DOHH2 (cell line): ENCODE data around the gene TBL1X.

ENCODE experiments used
- H3F3A ChIP-seq: fragments of 200-600 bp; sonication (generic), shearing (Covaris generic); 2 replicates; pipeline ENCODE4 v1.6.0; 2016; ENCODE audit warnings: antibody characterized with exemption, mild to moderate bottlenecking; ENCODE audit not compliant: control insufficient read depth, insufficient read depth
- H3K27ac ChIP-seq: fragments of 200-600 bp; sonication (generic); 2 replicates; pipeline ENCODE4 v1.5.1; 2014; ENCODE audit warnings: low read depth, mild to moderate bottlenecking, low read length, moderate library complexity
- H3K27me3 ChIP-seq: fragments of 200-600 bp; sonication (generic); 2 replicates; pipeline ENCODE4 v1.6.1; 2014; ENCODE audit warnings: mild to moderate bottlenecking, low read length, mixed read lengths; ENCODE audit not compliant: control insufficient read depth
- H3K36me3 ChIP-seq: fragments of 200-600 bp; sonication (generic); 2 replicates; pipeline ENCODE4 v1.6.1; 2014; ENCODE audit warnings: mild to moderate bottlenecking, low read length, moderate library complexity, mixed read lengths; ENCODE audit not compliant: control insufficient read depth
- H3K4me1 ChIP-seq: fragments of 200-600 bp; sonication (generic); 2 replicates; pipeline ENCODE4 v1.6.1; 2014; ENCODE audit warnings: mild to moderate bottlenecking, low read length, mixed read lengths; ENCODE audit not compliant: control insufficient read depth
- H3K4me2 ChIP-seq: fragments of 200-600 bp; sonication (generic); 2 replicates; pipeline ENCODE4 v1.6.0; 2014; ENCODE audit warnings: mild to moderate bottlenecking, low read length, moderate library complexity
- H3K4me3 ChIP-seq: fragments of 200-600 bp; sonication (generic); 2 replicates; pipeline ENCODE4 v1.5.1; 2014; ENCODE audit warnings: mild to moderate bottlenecking, low read length, mixed read lengths
- H3K79me2 ChIP-seq: fragments of 200-600 bp; sonication (generic); 2 replicates; pipeline ENCODE4 v1.6.1; 2014; ENCODE audit warnings: mild to moderate bottlenecking, low read length, mixed read lengths; ENCODE audit not compliant: control insufficient read depth
- H3K9me2 ChIP-seq: fragments of 200-600 bp; sonication (generic); replicated peaks from 2 replicates; pipeline ENCODE4 v1.6.1; 2014; ENCODE audit warnings: mild to moderate bottlenecking, low read length, mixed read lengths; ENCODE audit not compliant: control insufficient read depth
- H3K9me3 ChIP-seq: fragments of 200-600 bp; sonication (generic); 2 replicates; pipeline ENCODE4 v1.6.1; 2014; ENCODE audit warnings: antibody characterized with exemption, low read length, mixed read lengths; ENCODE audit not compliant: control insufficient read depth, insufficient read depth
- H4K20me1 ChIP-seq: fragments of 200-600 bp; sonication (generic); 2 replicates; pipeline ENCODE4 v1.6.0; 2014; ENCODE audit warnings: low read depth, mild to moderate bottlenecking, antibody characterized with exemption, low read length, moderate library complexity; ENCODE audit not compliant: control insufficient read depth, insufficient read depth
- CTCF ChIP-seq: fragments of 200-600 bp; sonication (generic); IDR thresholded peaks from one replicate; pipeline ENCODE4 v1.5.1; 2014; ENCODE audit warnings: antibody characterized with exemption, mild to moderate bottlenecking, low read depth, low read length; ENCODE audit not compliant: poor library complexity, severe bottlenecking
- EZH2phosphoT487 ChIP-seq: fragments of 200-600 bp; sonication (generic); IDR thresholded peaks from 2 replicates; pipeline ENCODE4 v1.6.1; 2017; ENCODE audit warnings: borderline replicate concordance, mild to moderate bottlenecking, antibody characterized with exemption, low read length, moderate library complexity, mixed read lengths

Gene TBL1X

GRCh38 chrX:9737363-9737762 is 272.5 kb downstream of the TBL1X start:
- no peaks in the 10 kb centered on the region for H3K27me3 ChIP-seq
- H3K36me3 ChIP-seq, result no peaks in the 10 kb centered on the region
- no peaks in the 10 kb centered on the region for H3K9me3 ChIP-seq
- no peak for TF ChIP-seq EZH2phosphoT487
- no peak for TF ChIP-seq CTCF
- no peaks in the 10 kb centered on the region for H3K9me2 ChIP-seq
- H3K4me1 ChIP-seq, result no peaks in the 10 kb centered on the region
- no peak overlapping the region for H3K27ac ChIP-seq
- no peak overlapping the region for H3K4me3 ChIP-seq
- H3K79me2 ChIP-seq, result no peaks in the 10 kb centered on the region
- H4K20me1 ChIP-seq, result no peaks in the 10 kb centered on the region
- H3K4me2 ChIP-seq, result no peak overlapping the region
- no peaks in the 10 kb centered on the region for H3F3A ChIP-seq

- no peak for TF ChIP-seq EZH2phosphoT487
- TF ChIP-seq CTCF, result no peak
- Histone ChIP-seq H3K27ac (no peak overlapping the region), H3K4me1 (no peaks in the 10 kb centered on the region), H3K9me3 (no peaks in the 10 kb centered on the region), H4K20me1 (no peaks in the 10 kb centered on the region), H3K79me2 (no peaks in the 10 kb centered on the region), H3K36me3 (no peaks in the 10 kb centered on the region), H3K9me2 (no peaks in the 10 kb centered on the region), H3K27me3 (no peaks in the 10 kb centered on the region), H3F3A (no peaks in the 10 kb centered on the region), H3K4me2 (no peak overlapping the region), H3K4me3 (no peak overlapping the region)
Measured at GRCh38 chrX:9738151-9738550, 273.3 kb downstream of the TBL1X start.

GRCh38 chrX:9739130-9739529 is 274.3 kb downstream of the TBL1X start:
- Histone ChIP-seq H3K27ac (no peak overlapping the region), H3K4me2 (no peak overlapping the region), H3K79me2 (no peaks in the 10 kb centered on the region), H3K9me3 (no peaks in the 10 kb centered on the region), H4K20me1 (no peaks in the 10 kb centered on the region), H3K27me3 (no peaks in the 10 kb centered on the region), H3K4me1 (no peaks in the 10 kb centered on the region), H3F3A (no peaks in the 10 kb centered on the region), H3K9me2 (no peaks in the 10 kb centered on the region), H3K4me3 (no peak overlapping the region), H3K36me3 (no peaks in the 10 kb centered on the region)
- no peak for TF ChIP-seq CTCF
- TF ChIP-seq EZH2phosphoT487, result no peak
